Dermis blood vessel endothelial cell (primary cell): ENCODE data around the gene RNF207. TPM values are rescaled to one million over a fixed set of nuclear protein-coding genes. Genes with fewer than 3 reads are reported as not detected.

Experiments used
- DNase-seq: peaks from one replicate; pipeline ENCODE4 v3.0.0; 2010
- total RNA-seq: library from RNA; depleted of rRNA; stranded (reverse); fragments of >200 nt; gene quantifications from 2 replicates; pipeline ENCODE4 v1.2.3, GENCODE V29; 2014

Gene RNF207
- total RNA-seq, 1 donor from 2014 or later = 37.6 TPM

DNA sequence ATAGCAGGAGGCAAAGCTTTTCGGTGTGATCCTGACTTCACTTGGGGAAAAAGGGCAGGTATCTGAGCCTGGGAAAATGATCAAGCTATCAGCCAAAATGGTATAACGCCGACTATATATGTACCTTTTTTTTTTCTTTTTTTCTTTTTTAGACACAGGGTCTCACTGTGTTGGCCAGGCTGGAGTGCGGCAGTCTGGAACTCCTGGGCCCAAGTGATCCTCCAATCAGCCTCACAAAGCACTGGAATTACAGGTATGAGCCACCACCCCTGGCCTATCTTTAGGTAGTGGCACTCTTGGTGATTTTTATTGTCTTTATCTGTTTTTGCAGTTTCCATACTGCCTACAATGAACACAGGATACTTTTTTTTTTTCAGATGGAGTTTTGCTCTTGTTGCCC, 31.2 kb downstream of the RNF207 start:
- no peak for DNase-seq

DNA sequence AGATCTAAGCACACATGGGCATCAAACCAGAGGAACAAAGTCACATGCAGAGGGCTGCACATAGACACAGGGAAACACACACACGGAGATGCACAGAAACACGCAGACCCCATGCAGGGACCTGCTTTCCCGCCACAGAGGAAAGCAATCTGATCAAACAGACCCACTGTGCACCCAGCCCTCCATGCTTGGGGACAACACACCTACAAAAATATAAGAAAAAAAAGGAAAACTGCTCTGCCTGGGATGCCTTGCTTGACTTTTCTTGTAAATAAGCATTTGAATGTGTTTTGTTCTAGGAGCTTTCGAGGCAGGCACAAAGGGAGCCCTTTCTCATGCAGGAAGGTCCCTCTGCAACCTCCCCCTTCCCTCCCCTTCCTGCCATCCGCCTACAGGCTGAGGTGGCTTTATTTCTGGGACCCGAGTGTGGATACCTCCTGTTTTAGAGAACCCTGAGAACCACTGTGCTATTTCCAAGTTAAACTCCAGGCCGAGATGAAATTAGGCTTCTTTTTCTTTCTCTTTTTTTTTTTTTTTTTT, 33.4 kb downstream of the RNF207 start:
- no peak for DNase-seq

DNA sequence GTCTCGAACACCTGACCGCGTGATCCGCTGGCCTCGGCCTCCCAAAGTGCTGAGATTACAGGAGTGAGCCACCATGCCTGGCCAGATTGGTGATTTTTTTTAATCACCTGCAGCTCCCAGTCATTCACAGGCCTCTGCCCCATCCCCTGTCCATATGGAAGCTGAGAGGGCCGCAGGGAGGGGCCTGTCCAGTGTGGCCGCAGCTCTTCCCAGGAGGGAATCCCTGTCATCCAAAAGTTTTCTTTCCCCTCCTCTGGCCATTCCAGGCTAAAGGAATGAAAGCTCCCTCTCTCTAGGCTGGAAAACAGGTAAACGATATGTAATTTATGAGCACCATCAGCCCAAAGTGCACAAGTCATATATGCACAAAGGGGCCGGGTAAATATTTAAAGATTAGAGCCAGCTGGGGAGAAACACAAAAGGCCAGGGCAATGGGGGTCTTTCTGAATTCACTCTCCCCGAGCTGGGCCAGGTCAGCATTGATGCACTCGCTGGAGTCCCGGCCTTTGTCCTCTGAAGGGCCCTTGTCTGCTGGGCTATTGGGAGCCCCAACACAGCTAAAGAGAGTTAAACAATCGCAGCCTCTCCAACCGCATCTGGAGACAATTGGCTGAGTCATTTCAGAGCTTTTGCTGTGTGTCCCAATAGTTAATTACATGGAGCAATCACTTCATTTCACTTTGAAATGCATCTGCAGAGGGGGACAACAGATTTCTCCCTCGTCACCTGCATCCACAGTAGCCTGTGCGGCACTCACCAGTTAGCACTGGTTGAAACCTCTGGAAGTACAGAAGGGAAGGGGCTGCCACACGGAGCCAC, 34.2 kb downstream of the RNF207 start:
- DNase-seq = no peak

DNA sequence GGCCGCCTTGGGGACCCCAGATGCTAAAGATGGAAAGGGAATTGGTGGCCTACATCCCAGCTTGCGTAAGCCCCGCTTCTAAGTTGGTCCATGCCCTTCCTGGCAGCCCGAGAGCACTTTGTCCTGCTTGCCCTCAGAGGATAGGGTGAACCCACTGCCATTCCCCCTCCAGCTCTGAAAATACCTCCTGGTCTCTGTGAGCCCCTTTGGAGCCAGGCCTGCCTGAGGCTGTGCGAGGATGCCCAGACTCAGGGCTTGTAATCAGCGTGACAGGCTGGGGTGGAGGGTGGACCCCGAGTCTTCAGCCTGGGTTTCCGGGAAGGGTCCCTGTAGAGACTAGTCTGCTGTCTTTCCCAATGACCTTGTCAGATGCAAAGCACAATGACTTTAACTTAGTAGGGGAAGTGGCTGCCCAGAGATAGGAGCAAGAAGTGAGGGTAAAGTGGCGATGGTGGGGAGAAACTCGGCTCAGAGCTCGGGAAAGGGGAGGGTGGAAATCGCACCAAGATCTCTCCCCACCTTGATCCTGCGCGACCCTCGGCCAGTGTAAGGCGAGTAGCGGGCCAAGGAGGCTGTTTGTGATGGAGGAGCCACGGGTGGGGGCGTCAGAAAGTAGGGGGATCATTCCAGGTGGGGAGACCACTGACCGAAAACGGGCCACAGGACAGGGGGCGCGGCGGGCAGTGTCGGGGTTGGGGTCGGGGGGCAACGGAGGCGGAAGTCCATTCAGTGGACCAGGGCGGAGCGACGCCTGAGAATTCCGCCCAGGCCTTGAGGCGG, 35.4 kb downstream of the RNF207 start:
- DNase-seq = no peak

DNA sequence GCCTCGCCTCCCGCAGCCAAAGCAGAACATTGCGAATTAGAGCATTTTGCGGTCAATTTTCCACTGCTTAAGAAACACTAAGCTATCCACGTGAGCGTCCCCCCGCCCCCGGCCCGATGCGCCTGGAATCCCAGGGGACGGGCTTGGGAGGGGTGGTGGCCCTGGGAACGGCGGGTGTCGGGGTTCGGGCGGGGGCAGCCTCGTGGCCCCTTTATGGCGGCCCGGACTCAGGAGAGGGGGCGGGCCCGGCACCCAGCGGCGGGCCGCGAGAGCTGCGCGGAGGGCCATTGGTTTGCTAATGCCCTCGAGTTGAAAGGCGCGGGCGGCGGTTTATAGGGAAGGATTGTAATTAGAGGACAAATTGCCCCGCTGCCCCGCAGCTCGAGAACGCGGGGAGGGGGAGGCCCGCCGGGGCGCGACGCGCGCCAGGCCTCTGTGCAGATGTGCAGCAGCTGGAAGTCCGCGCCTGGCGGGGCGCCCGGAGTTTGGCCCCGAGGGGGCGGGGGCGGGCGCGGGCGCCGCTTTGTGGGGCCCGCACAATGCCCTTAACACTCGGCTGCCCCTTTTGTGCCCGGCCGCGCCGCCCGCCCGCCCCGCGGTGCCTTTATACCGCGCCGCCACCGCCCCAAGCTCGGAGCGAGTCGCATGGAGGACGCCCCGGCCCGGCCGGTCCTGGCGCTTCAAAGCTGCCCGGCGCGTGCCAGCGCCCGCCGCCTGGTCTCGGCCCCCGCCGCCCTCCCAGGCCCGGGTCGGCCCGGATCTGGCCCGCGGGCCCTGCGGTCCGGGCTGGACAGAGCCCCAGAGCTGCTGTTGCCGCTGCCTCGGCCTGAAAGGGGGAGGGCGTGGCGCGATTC, 36.2 kb downstream of the RNF207 start:
- no peak for DNase-seq

DNA sequence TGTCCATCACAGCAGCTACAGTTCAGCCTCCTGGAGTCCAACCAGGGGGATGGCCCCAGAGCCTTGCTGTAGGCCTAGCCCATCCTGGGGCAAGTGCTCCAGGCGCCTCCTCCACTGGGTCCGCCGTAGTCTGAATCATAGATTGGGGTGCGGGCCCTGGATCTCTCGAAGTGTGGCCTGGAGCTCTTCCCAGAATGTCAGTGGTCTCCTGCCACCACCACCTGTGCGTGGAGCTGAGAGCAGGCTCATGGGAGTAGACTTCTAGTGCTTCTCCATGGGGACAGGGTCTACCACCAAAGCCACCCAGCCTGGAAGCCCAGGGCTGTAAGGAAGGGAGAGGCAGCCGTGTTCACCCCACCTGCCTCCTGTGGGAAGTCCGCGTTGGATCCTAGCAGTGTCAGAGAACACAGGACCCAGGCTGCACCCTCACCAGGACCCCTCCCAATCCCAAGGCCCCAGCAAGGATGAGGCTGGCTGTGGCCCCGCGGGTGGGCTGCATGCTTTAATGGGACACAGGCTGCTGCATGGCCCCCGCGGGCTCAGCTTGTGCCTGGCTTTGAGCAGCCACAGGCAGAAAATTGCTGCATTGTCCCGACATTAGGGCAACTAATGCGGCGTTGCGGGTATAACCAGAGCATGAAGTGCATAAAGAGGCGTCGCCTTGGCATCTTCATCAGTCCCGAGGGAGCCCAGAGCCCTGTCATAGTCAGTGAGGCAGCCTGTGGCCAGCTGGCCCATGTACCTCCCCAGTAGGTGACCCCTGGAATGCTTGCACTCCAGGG, 37.3 kb downstream of the RNF207 start:
- no peak for DNase-seq

DNA sequence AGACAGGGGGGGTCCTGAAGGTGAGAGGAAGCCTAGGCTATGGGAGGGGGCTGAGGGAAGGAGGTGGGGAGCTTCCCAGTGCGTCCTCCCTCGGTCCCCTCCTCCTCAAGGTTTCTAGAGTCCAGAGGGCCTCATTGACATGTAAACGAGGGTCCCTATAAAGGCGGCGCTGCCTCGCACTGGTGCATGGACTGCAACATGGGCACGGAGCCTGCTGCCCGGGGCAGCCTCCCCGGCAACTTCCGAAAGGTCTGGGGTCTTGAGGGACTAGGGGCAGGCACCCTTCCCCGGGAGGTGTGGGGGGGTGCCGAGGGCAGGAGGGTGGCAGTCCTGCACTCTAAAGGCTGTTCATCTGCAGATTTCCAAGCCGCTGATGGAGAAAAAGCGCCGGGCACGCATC, 38.1 kb downstream of the RNF207 start, which contains the start of gene HES3:
Gene HES3 (plus strand): TSS at position 187 of the 400 bp plus-strand sequence. CDS start 187 bp downstream, at position 374.
- no peak for DNase-seq

DNA sequence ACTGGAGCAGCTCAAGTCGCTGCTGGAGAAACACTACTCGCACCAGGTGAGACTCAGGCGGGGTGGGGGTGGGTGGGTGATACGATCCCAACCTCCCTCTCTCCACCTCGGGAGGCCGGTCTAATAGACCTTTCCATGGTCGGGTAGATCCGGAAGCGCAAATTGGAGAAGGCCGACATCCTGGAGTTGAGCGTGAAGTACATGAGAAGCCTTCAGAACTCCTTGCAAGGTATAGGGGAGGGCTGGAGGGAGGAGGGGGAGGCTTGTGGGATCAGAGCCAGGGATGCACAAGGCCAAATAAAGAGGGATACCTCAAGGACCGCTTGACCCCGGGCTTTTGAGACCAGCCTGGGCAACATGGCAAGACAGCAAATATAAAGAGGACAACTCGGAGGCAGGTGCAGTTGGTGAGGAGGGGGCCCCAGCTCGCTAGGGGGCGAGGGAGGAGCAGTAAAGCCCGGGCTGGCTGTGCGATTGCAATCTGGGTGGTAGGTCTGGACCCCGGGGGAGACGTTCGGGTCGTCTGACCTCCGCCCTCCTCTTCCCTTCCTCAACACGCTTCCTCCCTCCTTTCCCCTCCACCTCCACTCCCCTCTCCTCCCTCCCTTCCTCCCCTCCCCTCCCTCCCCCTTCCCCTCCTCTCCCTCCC, 38.6 kb downstream of the RNF207 start:
- DNase-seq = no peak

DNA sequence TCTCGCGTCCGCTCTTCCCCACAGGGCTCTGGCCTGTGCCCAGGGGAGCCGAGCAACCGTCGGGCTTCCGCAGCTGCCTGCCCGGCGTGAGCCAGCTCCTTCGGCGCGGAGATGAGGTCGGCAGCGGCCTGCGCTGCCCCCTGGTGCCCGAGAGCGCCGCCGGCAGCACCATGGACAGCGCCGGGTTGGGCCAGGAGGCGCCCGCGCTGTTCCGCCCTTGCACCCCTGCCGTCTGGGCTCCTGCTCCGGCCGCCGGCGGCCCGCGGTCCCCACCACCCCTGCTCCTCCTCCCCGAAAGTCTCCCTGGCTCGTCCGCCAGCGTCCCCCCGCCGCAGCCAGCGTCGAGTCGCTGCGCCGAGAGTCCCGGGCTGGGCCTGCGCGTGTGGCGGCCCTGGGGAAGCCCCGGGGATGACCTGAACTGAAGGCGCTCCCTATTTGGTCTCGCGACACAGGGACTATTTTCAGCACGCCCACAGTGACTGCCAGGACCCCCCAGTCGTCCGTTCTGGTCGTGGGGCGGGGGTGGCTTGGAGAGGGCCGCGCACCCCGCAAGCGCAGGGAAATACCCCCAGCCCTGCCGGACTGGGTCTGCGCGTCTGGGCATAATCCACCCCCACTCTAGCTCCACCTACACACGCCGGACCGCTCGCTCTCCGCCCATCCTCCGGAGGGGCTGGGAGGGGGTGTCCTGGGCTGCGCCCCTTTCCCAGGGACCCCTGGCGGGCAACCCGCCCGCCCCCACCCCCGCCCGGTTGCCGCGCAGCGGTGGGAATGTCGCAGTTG, 39.4 kb downstream of the RNF207 start:
- peak; percentile 88 for DNase-seq

DNA sequence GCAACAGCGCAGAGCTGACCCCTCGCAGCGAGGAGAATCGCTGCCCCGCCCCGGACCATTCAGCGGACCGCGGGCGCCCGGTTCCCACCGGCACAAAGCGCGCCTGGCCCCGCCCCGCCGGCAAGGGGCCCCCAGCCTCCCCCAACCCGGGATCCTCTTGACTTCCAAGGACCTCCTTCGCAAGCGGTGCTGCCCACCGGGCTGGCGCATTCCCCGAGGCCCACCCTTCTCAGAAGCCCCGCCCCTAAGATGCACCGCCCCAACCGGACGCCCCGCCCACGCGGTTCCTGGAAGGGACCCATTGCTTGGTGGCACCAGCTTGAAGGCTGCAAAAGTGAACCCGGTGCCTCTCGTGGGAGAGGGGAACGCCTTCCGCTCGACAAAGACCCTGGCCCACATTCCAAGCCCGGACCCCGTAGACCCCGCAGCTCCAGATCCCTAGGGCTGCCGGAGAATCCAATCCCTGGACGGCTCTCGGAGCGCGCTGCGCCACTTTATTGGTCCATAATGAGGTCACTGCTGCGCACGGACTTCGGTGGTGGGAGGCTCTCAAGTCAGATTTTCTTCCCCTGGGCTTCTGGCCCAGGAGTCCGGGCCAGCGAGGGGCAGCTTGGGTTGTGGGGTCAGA, 40.1 kb downstream of the RNF207 start:
- peak; percentile 31 for DNase-seq

DNA sequence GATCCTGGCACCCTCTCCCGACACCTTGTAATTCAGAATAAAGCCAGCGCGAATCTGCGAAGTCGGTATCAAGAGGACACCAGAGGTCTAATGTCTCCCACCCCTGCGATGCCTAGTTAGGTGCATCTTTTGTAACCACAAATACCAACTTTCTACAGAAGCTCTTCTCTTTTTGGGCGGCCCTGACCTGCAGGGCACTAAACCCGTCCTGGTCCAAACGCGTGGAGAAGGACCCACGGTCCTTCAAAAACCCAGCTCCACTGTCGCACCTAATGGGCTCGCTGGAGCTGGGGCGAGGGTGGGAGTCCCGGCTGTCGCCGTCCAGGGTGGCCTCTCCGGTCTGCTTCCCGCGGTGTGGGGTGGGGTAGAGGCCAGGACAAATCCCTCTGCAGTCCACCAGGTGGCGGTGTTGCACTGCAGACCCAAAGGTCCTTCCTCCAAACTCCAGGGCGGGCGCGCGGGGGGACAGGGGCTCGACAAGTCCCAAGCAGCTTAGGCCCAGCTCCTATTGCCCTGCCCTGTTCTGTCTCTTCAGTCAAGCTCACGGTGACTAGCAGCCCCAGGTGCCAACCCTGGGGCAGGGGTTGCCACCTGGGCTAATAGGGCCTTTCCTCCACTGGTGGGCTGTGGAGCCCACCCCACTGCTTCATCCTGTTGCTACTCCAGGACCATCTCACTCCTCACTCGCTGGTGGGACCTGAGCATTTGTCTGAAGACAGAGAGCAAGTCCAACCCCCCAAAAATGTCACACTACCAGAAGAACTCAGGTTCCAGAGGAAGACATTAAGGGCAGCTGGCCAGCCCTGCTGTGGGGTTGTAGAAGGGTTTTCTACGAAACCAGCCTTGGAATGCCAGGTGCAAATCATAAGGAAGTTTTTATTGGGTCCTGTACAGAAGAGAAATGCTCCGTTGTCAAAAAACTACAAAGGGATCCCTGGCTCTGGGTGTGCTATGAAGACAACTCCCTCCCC, 40.9 kb downstream of the RNF207 start:
- peak; percentile 87 for DNase-seq

DNA sequence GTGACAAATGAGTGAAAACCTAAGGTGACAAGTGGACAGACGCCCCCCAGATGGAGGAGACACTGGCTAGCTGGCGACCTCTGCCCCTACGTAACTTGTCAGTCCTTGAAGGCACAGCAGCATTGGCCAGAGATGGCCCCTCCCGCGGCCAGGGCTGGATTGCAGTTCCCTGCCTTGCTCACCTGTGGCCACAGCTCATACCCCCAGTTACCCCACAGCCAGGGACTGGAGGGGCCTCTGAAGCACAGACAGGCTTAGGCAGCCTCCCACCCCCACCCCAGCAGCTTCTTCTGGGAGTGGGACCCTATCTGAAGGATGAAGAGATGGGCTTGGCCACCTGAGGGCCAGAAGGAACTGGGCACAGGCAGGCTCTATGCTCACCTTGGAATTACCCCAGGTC, 41.7 kb downstream of the RNF207 start:
- DNase-seq = no peak

DNA sequence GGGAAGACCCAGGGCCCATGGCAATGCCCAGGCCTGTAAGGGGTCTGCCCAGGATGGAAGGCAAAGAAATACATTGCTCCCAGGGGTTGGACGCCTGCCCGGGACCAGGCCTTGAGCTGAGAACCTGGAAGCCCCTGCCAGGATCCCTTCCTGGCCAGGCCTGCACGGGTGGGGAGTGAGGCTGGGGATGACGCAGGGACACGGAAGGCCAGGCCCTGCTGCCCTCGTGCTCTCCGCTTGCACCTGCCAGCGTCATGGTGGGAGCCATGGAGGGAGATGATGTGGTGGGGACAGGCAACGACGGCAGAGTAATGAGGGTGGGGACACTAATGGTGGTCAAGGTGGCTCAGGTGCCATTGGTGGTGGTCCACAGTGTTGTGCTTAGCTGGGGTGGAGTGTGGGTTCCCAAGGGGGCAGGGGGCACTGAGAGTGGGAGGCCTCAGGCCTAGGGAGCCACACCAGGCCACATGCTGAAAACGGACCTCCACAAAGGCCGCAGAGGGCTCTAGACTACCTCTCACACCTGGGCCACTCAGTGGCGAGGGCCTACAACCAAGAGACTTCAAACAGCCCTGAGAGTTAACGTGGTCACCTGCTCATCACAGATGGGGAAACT, 42.4 kb downstream of the RNF207 start:
- no peak for DNase-seq

DNA sequence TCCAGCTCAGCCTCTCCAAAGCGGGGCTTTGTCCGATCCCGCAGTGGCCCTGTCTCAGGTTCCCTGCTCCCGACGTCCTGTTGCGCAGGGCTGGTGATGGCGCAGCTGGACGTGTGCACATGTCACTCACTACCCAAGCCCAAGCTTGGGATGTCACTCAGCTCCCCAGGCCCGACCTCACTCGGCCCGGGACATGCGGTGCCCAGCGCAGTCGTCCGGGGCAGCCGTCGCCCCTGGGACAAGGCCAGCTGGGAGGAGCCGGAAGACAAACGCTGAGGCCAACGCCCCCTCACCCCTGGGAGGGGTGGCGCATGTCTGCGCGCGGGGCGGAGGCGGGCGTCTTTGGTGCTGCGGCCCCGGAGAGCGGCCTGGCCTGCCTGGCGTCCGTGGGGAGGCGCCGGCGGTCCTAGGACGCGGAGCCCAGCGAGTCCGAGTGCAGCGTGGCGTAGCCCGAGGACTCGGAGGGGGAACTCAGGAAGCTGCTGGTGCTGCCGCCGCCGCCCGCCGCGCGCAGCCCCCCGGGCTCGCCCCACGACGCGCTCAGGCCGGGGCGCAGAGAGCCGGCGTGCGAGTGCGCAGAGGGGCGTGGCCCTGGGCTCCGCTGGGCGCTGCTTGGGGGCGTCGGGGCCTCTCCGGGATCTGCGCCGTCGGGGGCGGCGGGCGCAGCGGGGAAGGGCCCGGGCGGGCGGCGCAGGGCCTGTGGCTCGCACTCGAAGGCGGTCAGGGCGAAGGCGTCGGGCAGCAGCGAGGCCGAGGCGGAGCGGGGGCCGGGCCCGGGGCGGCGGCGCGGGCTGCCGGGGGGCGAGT, 43.2 kb downstream of the RNF207 start:
- peak; percentile 34 for DNase-seq

DNA sequence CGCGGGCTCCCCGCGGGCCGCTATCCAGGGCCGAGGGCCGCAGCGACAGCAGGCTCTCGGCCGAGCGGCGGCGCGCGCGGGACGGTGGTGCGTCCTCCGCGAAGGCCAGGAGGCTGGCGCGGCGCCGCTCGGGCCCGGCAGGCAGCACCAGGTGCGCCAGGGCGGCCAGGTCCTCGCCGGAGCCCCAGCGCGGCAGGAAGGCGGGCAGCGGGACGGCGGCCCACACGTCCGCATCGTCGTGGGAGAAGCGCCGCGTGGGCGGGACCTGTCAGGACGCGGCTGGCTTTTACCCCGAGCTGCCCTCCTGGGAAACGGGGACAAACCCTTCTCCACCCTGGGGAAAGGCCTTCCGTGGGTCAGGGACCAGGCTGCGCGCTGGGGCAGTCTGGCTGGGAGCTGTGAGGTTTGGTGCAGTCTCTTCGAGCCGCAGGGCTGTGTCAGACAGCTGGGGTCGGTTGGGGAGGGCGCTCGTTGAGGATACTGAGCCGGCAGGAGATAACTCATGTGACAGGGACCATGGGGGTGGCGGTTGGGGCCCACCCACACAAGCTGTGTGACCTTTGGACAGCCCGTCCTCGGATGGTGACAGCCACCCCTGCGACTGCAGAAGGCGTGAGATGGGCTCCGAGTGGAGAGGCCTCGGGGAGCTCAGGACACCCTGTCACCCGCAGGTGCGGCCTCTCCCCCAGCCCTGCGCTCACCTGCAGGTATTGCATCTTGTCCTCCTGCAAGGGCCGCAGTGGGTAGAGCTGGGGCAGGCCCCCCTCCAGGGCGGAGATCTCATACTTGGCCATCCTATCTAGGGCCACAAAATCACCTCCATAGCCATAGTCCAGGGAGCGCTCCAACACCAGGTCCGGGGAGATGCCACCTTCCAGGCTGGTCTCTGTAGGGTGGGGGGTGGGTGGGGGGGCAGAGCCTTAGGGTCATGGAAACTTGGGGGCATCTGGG, 44.1 kb downstream of the RNF207 start:
- no peak for DNase-seq

DNA sequence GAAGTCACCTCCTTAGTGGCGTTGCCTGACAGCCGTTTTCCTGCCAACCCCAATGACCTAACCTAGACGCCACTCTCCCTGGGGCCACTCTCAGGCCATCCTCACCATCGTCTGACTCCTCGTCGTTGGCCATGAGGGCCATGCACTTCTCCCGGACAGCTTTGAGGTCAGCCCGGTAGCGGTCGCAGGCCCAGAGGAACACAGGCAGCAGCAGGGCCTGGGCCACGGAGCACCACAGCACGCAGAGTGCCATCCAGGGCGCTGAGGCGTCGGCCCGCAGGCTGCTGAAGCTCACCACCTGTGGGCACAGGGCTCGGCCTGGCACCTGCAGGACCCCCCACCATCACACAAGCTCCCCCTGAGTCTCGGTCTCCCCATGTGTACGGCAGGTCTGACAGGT, 45.3 kb downstream of the RNF207 start:
- DNase-seq = no peak
